ENCODE measurements around the gene LHX5. TPM values are rescaled to one million over a fixed set of nuclear protein-coding genes. Genes with fewer than 3 reads are reported as not detected.

Gene LHX5
- total and polyA plus RNA-seq, 12 donors, result not detected

DNA sequence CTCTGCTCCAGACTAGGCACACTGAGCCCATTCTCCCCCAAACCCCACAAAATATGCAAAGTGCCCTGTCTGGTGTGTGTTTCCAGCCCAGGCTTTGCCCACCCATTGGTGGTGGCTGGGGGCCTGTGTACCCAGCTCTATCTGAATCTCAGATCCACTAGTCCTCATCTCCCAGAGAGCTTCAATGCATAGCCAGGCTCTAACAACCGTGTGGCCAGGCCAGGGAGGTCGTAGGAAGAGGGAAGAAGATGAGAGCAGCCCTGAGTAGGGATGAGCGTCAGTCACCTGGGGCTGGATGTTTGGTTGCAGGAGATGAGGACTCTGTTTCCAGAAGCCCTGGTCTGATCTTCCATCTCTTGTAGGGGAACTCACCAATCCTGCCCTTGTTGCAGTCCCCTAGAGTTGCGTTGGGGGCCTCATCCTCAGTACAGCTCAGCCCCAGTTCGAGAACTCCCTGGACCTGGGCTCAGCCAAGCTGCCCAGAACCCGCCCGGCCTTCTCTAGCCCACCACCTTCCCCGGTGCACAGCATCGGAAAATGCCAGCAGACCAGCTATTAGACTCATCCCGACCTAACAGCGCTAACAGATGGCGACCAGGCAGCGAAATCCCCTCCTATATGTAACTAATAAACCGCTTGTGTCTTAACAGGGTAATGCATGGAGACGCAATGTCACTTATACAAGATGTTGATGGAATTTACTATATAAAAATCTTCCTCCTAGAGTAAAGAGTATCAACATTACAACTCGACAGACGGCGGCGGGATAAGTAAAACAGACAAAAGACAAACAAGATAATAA, 3.2 kb upstream of the LHX5 start:
- H3K4me3 ChIP-seq, result no peak overlapping the region
- no peak overlapping the region for H3K27ac ChIP-seq
- DNase-seq, result no peak
- H3K27me3 ChIP-seq, result peaks cover 48 to 98% (median 97%) of the 10 kb centered on the region in 7 donors
- H3K4me1 ChIP-seq, result peaks cover 0 to 14% (median 3%) of the 10 kb centered on the region in 9 donors
- H3K9me3 ChIP-seq, result no peaks in the 10 kb centered on the region
- H3K36me3 ChIP-seq, result no peaks in the 10 kb centered on the region
- TF ChIP-seq CTCF (IDR thresholded peaks at IDR 0.05), result no peak
- intact Hi-C loops (cut with DNase I), result no loop called here
- no peak for ATAC-seq
- 2 to 3% methylated on average over 19 of the region's 19 CpGs for WGBS, 2 donors

DNA sequence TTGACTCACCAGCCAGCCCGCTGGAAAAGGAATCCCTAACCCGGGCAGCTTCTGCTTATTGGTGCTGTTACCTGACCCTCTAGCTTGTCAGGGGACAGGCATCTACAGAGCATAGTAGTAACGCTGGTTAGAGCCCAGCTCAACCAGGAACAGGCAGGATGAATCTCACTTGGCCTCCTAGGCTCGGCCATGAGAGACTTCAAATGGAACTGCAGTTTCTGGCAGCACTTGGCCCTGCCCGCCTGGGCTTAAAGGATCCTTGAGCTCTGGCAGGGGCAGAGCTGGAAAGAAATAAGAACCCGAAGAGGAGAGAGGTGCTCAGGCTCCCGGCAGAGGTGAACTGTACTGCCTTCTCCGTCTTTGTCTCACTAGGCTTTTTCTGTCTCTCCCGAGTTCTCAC, 2.3 kb upstream of the LHX5 start:
- no peak for TF ChIP-seq CTCF (IDR thresholded peaks at IDR 0.05)
- intact Hi-C loops (cut with DNase I), result no loop called here

GRCh38 chr12:113473400-113473799, 1.7 kb upstream of the LHX5 start:
- H3K27me3 ChIP-seq, result peaks cover 48 to 98% (median 97%) of the 10 kb centered on the region in 7 donors
- WGBS, 2 donors, result 6 to 12% methylated on average over 6 of the region's 6 CpGs
- no peak for ATAC-seq

More for the DNA sequence above, 2.3 kb upstream of the LHX5 start:
- ATAC-seq (no peak), DNase-seq (no peak)
- Histone ChIP-seq H3K9me3 (no peaks in the 10 kb centered on the region), H3K27ac (no peak overlapping the region), H3K4me1 (peaks cover 0 to 14% (median 0%) of the 10 kb centered on the region in 9 donors), H3K36me3 (no peaks in the 10 kb centered on the region), H3K4me3 (no peak overlapping the region), H3K27me3 (peaks cover 46 to 98% (median 97%) of the 10 kb centered on the region in 7 donors)
- WGBS, 2 donors, result 1% methylated on average over 9 of the region's 9 CpGs

More at GRCh38 chr12:113473400-113473799, 1.7 kb upstream of the LHX5 start:
- Histone ChIP-seq H3K9me3 (no peaks in the 10 kb centered on the region), H3K4me3 (no peak overlapping the region), H3K27ac (no peak overlapping the region), H3K36me3 (no peaks in the 10 kb centered on the region), H3K4me1 (peaks cover 0 to 14% (median 0%) of the 10 kb centered on the region in 9 donors)
- TF ChIP-seq CTCF (IDR thresholded peaks at IDR 0.05), result no peak
- DNase-seq, result no peak
- intact Hi-C loops (cut with DNase I), result no loop called here
